Keratinocyte (primary cell): ENCODE data around the gene IQCE. TPM values are rescaled to one million over a fixed set of nuclear protein-coding genes. Genes with fewer than 3 reads are reported as not detected.

Source experiments
- DNase-seq: peaks from one replicate; pipeline ENCODE4 v3.0.0-alpha.2; 2011; ENCODE audit warnings: low read depth, missing footprints, low spot score
- FAIRE-seq: peaks from 2 replicates; lab custom pipeline; 2011; peaks lifted over from hg19 to GRCh38; lab: Jason Lieb, UNC
- H2AFZ ChIP-seq: 2 replicates; pipeline ENCODE4 v1.6.0; 2012; ENCODE audit warnings: low read length, control low read depth, inconsistent platforms; ENCODE audit not compliant: control insufficient read depth
- H3K27ac ChIP-seq: 2 replicates; pipeline ENCODE4 v1.5.1; 2011; ENCODE audit warnings: low read length; ENCODE audit not compliant: control insufficient read depth, insufficient read depth
- H3K27me3 ChIP-seq: 3 replicates; pipeline ENCODE4 v1.6.0; 2011; ENCODE audit warnings: low read length; ENCODE audit not compliant: control insufficient read depth, insufficient read depth; ENCODE audit errors: extremely low read depth
- H3K36me3 ChIP-seq, 2 experiments: 2 replicates in 1 of 2; 3 replicates in 1 of 2; pipeline ENCODE4 v1.5.1; 2011; ENCODE audit warnings: low read length in 2 of 2, mild to moderate bottlenecking in 1 of 2; ENCODE audit not compliant: control insufficient read depth in 2 of 2, insufficient read depth in 2 of 2; ENCODE audit errors: extremely low read depth in 1 of 2
- H3K4me1 ChIP-seq: 3 replicates; pipeline ENCODE4 v1.5.1; 2011; ENCODE audit warnings: low read length; ENCODE audit not compliant: control insufficient read depth, insufficient read depth; ENCODE audit errors: extremely low read depth
- H3K4me2 ChIP-seq: 3 replicates; pipeline ENCODE4 v1.6.0; 2011; ENCODE audit warnings: low read depth, low read length; ENCODE audit not compliant: control insufficient read depth, insufficient read depth; ENCODE audit errors: extremely low read depth
- H3K4me3 ChIP-seq, 3 experiments: fragments of 200-600 bp in 1 of 3; sonication (generic) in 1 of 3; 2 replicates in 2 of 3; 3 replicates in 1 of 3; pipeline ENCODE4 v1.5.1; 2011 to 2016; ENCODE audit warnings: low read length in 3 of 3, mild to moderate bottlenecking in 3 of 3, control low read depth in 2 of 3, inconsistent platforms in 1 of 3, low read depth in 1 of 3, mixed read lengths in 1 of 3, mixed run types in 1 of 3, moderate library complexity in 1 of 3; ENCODE audit not compliant: control insufficient read depth in 2 of 3, insufficient read depth in 2 of 3; ENCODE audit errors: extremely low read depth in 1 of 3
- H3K79me2 ChIP-seq: 2 replicates; pipeline ENCODE4 v1.6.0; 2012; ENCODE audit warnings: low read length; ENCODE audit not compliant: control insufficient read depth, insufficient read depth
- H3K9ac ChIP-seq: 3 replicates; pipeline ENCODE4 v1.6.0; 2011; ENCODE audit warnings: low read length; ENCODE audit not compliant: control insufficient read depth, insufficient read depth; ENCODE audit errors: extremely low read depth
- H3K9me1 ChIP-seq: 3 replicates; pipeline ENCODE4 v1.6.0; 2011; ENCODE audit warnings: low read length; ENCODE audit not compliant: control insufficient read depth, insufficient read depth; ENCODE audit errors: extremely low read depth
- H3K9me3 ChIP-seq: 2 replicates; pipeline ENCODE4 v1.5.1; 2012; ENCODE audit warnings: low read depth, low read length; ENCODE audit not compliant: control insufficient read depth
- H4K20me1 ChIP-seq: 3 replicates; pipeline ENCODE4 v1.6.0; 2011; ENCODE audit warnings: low read length; ENCODE audit not compliant: control insufficient read depth, insufficient read depth; ENCODE audit errors: extremely low read depth
- EZH2 ChIP-seq: IDR thresholded peaks from one replicate; pipeline ENCODE4 v1.6.1; 2012; ENCODE audit warnings: inconsistent platforms, mild to moderate bottlenecking, low read length, moderate library complexity
- dilution Hi-C: fragments of 300-500 bp; cut with MboI; formaldehyde crosslinking; loops from one replicate; pipeline ENCODE4 v1.7.0; 2020; ENCODE audit warnings: low sequenced_read_pairs; ENCODE audit not compliant: extremely low pct_ligation_motif_present
- polyA plus RNA-seq, 5 experiments: library from polyadenylated mRNA; depleted of rRNA in 3 of 5; stranded (reverse) in 3 of 5; stranded (forward) in 1 of 5; unstranded in 1 of 5; fragments of >200 nt; gene quantifications; 1 replicate in 1 of 5; 2 replicates in 3 of 5; 3 replicates in 1 of 5; pipeline versions ENCODE4 v1.2.1 to v1.2.3, GENCODE V29; 2011 to 2012; ENCODE audit warnings: missing spikeins in 2 of 5, low read depth in 1 of 5, low replicate concordance in 1 of 5
- TF ChIP-seq, protein P1 (sequence below), 3 experiments: IDR thresholded peaks in 1 of 3; conservative IDR thresholded peaks in 1 of 3; optimal IDR thresholded peaks in 1 of 3; 2 replicates in 2 of 3; 3 replicates in 1 of 3; pipeline versions ENCODE3 to v1.5.1; 2011; ENCODE audit warnings: low read length in 3 of 3, mild to moderate bottlenecking in 3 of 3, moderate library complexity in 2 of 3, control low read depth in 1 of 3, inconsistent platforms in 1 of 3; ENCODE audit not compliant: insufficient read depth in 2 of 3; ENCODE audit errors: extremely low read depth in 1 of 3

IQCE gene
- polyA plus RNA-seq, 1 donor (not counting 4 experiments of a cell fraction or from before 2014, with no cell fraction given), result 5.2 TPM

DNA sequence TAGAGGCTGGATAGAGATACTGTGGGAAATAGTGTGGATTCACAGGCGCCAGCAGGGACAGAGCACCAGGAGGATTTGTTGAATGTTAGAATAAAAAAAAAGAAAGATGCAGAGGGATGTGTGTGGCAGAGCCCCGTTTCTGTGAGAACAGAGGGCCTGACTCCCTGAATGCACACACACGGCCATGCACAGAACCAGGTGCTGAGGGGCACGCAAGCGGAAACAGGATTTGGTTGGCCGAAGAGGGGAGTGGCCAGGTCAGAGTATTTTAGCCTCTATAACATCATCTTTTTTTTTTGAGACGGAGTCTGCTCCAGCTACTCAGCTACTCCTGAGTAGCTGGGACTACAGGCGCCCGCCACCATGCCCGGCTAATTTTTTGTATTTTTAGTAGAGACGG lies 21.9 kb downstream of the IQCE start:
- Histone ChIP-seq H3K9me1 (no peaks in the 10 kb centered on the region), H2AFZ (no peak overlapping the region), H3K9me3 (no peaks in the 10 kb centered on the region), H4K20me1 (no peaks in the 10 kb centered on the region), H3K79me2 (no peaks in the 10 kb centered on the region), H3K9ac (no peak overlapping the region), H3K4me3 (no peak overlapping the region), H3K27me3 (no peaks in the 10 kb centered on the region), H3K4me2 (no peak overlapping the region), H3K27ac (no peak overlapping the region), H3K4me1 (no peaks in the 10 kb centered on the region), H3K36me3 (peaks cover 7 to 9% of the 10 kb centered on the region in 2 experiments)
- DNase-seq, result no peak
- FAIRE-seq, result no peak
- dilution Hi-C loops, result no loop called here
- TF ChIP-seq, protein P1, sequence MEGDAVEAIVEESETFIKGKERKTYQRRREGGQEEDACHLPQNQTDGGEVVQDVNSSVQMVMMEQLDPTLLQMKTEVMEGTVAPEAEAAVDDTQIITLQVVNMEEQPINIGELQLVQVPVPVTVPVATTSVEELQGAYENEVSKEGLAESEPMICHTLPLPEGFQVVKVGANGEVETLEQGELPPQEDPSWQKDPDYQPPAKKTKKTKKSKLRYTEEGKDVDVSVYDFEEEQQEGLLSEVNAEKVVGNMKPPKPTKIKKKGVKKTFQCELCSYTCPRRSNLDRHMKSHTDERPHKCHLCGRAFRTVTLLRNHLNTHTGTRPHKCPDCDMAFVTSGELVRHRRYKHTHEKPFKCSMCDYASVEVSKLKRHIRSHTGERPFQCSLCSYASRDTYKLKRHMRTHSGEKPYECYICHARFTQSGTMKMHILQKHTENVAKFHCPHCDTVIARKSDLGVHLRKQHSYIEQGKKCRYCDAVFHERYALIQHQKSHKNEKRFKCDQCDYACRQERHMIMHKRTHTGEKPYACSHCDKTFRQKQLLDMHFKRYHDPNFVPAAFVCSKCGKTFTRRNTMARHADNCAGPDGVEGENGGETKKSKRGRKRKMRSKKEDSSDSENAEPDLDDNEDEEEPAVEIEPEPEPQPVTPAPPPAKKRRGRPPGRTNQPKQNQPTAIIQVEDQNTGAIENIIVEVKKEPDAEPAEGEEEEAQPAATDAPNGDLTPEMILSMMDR (optimal IDR thresholded peaks at IDR 0.05 in 1 of 3, IDR thresholded peaks at IDR 0.05 in 1 of 3, conservative IDR thresholded peaks at IDR 0.05 in 1 of 3; ENCODE audit: extremely low read depth in 1 of 3, insufficient read depth in 2 of 3, low read length in 3 of 3), result no peak
- no peak for TF ChIP-seq EZH2

- H3K79me2 ChIP-seq, result no peaks in the 10 kb centered on the region
- H4K20me1 ChIP-seq, result no peaks in the 10 kb centered on the region
- no peak for DNase-seq
- dilution Hi-C loops, result no loop called here
- H3K9ac ChIP-seq, result no peak overlapping the region
- FAIRE-seq, result no peak
- no peak overlapping the region for H2AFZ ChIP-seq
- no peaks in the 10 kb centered on the region for H3K27me3 ChIP-seq
- H3K36me3 ChIP-seq, result peaks cover 4 to 10% of the 10 kb centered on the region in 2 experiments
- TF ChIP-seq, protein P1 (optimal IDR thresholded peaks at IDR 0.05 in 1 of 3, IDR thresholded peaks at IDR 0.05 in 1 of 3, conservative IDR thresholded peaks at IDR 0.05 in 1 of 3; ENCODE audit: extremely low read depth in 1 of 3, insufficient read depth in 2 of 3, low read length in 3 of 3), result no peak
- no peak for TF ChIP-seq EZH2
- H3K4me1 ChIP-seq, result no peaks in the 10 kb centered on the region
- no peaks in the 10 kb centered on the region for H3K9me1 ChIP-seq
- no peaks in the 10 kb centered on the region for H3K9me3 ChIP-seq
- no peak overlapping the region for H3K4me3 ChIP-seq
- H3K4me2 ChIP-seq, result no peak overlapping the region
- H3K27ac ChIP-seq, result no peak overlapping the region
These were observed 23.4 kb downstream of the IQCE start for GRCh38 chr7:2582006-2582735.
